Thoracic aorta (tissue), 2 donors: ENCODE measurements around the gene WSCD1. TPM values are rescaled to one million over a fixed set of nuclear protein-coding genes. Genes with fewer than 3 reads are reported as not detected.

ENCODE experiments used
- ATAC-seq: fragments of 150-250 bp; one replicate; pipeline ENCODE4 v1.8.0; 2017; ENCODE audit warnings: low read depth; ENCODE audit not compliant: insufficient number of reproducible peaks, low FRiP score
- DNase-seq: peaks from one replicate; pipeline ENCODE4 v3.0.0-alpha.2; 2020; ENCODE audit warnings: low spot score
- H3K27ac ChIP-seq, 2 donors: fragments of 200-600 bp; sonication (generic); 1 replicate in 1 of 2; 2 replicates in 1 of 2; pipeline ENCODE4 v1.5.1; 2016; ENCODE audit warnings: mild to moderate bottlenecking in 2 of 2, moderate library complexity in 2 of 2
- H3K27me3 ChIP-seq: fragments of 200-600 bp; sonication (generic); replicated peaks from 2 replicates; pipeline ENCODE4 v1.6.0; 2016; ENCODE audit warnings: mild to moderate bottlenecking; ENCODE audit not compliant: insufficient read depth
- H3K36me3 ChIP-seq: fragments of 200-600 bp; sonication (generic); one replicate; pipeline ENCODE4 v1.5.1; 2016
- H3K4me1 ChIP-seq, 2 donors: fragments of 200-600 bp; sonication (generic); 1 replicate in 1 of 2; 2 replicates in 1 of 2; pipeline versions ENCODE4 v1.5.1 to v1.6.0; 2016; ENCODE audit warnings: low read depth in 2 of 2, mild to moderate bottlenecking in 1 of 2; ENCODE audit not compliant: control insufficient read depth in 1 of 2
- H3K4me3 ChIP-seq: fragments of 200-600 bp; sonication (generic); 2 replicates; pipeline ENCODE4 v1.5.1; 2016; ENCODE audit warnings: mild to moderate bottlenecking
- H3K9me3 ChIP-seq: fragments of 200-600 bp; sonication (generic); 2 replicates; pipeline ENCODE4 v1.5.1; 2016
- total RNA-seq, 2 donors: library from RNA; depleted of rRNA; stranded (reverse); fragments of >200 nt; gene quantifications; one replicate each; pipeline versions ENCODE4 v1.1.0 to v1.2.3, GENCODE V29; 2016
- TF ChIP-seq, protein P1 (sequence below): fragments of 200-600 bp; sonication (generic); IDR thresholded peaks from one replicate; pipeline ENCODE4 v1.5.1; 2019; ENCODE audit warnings: antibody characterized with exemption

WSCD1 gene
- total RNA-seq, 2 donors from 2014 or later: 6.0 to 29.0 TPM

DNA sequence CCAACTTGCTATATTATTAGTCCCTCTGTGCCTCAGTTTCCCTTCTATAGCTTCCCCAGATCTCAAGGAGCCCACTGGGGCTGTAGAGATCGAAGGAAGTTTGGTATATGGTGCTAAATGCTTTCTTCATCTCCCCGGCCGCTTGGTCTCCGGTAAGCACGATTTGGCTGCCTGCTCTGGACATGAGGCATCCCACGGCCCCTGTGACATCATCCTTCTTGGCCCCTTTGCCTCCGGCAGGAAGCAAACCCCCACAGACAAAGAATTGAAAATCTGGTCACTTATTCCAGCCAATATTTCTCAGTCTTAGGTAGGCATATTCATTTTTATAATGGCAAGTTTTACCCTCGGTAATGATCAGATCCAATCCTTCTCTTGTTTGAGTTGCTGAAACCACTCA, 65.8 kb downstream of the WSCD1 start:
- H3K4me1 ChIP-seq: no peaks in the 10 kb centered on the region
- no peak for ATAC-seq
- no peak overlapping the region for H3K4me3 ChIP-seq
- no peak for DNase-seq
- H3K36me3 ChIP-seq: no peaks in the 10 kb centered on the region
- no peaks in the 10 kb centered on the region for H3K27me3 ChIP-seq
- no peaks in the 10 kb centered on the region for H3K9me3 ChIP-seq
- no peak overlapping the region for H3K27ac ChIP-seq
- TF ChIP-seq, protein P1, sequence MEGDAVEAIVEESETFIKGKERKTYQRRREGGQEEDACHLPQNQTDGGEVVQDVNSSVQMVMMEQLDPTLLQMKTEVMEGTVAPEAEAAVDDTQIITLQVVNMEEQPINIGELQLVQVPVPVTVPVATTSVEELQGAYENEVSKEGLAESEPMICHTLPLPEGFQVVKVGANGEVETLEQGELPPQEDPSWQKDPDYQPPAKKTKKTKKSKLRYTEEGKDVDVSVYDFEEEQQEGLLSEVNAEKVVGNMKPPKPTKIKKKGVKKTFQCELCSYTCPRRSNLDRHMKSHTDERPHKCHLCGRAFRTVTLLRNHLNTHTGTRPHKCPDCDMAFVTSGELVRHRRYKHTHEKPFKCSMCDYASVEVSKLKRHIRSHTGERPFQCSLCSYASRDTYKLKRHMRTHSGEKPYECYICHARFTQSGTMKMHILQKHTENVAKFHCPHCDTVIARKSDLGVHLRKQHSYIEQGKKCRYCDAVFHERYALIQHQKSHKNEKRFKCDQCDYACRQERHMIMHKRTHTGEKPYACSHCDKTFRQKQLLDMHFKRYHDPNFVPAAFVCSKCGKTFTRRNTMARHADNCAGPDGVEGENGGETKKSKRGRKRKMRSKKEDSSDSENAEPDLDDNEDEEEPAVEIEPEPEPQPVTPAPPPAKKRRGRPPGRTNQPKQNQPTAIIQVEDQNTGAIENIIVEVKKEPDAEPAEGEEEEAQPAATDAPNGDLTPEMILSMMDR: no peak

DNA sequence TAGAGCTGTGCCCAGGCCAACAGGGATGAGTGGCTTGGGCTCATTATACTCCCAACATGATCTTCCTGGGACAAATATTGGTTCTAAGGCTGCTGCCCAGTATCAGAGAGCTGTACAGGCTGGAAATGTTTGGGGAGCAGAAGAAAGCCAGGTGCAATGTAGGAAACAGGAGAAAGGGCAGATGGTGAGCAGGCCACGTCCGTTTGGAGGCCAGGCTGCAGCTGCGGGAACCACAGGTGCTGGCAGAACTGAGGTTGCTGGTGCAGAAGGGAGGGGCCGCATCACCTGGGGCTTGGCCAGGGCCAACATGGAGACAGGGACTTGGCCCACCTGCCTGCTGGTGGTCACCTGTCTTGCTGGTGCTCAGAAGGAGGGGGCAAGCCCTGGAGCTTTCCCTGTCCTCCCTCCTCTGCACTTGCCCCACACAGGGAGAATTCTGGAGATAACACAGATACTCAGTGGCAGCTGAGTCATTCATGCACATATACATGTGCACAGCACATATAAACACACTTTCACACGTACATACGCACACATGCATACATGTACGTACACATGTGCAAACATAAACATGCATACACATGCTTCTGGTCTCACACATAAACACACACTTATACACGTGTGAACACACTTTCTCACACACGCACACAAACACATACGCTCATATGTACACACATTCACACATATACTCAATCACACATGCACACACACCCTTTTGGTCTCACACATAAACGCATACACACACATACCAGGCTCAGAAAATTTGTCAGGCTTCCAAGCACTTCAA, 67.7 kb downstream of the WSCD1 start:
- ATAC-seq (no peak), DNase-seq (no peak)
- H3K9me3 ChIP-seq: no peaks in the 10 kb centered on the region
- TF ChIP-seq, protein P1: no peak
- H3K4me3 ChIP-seq: no peak overlapping the region
- no peaks in the 10 kb centered on the region for H3K27me3 ChIP-seq
- no peaks in the 10 kb centered on the region for H3K36me3 ChIP-seq
- no peak overlapping the region for H3K27ac ChIP-seq
- H3K4me1 ChIP-seq: no peaks in the 10 kb centered on the region

DNA sequence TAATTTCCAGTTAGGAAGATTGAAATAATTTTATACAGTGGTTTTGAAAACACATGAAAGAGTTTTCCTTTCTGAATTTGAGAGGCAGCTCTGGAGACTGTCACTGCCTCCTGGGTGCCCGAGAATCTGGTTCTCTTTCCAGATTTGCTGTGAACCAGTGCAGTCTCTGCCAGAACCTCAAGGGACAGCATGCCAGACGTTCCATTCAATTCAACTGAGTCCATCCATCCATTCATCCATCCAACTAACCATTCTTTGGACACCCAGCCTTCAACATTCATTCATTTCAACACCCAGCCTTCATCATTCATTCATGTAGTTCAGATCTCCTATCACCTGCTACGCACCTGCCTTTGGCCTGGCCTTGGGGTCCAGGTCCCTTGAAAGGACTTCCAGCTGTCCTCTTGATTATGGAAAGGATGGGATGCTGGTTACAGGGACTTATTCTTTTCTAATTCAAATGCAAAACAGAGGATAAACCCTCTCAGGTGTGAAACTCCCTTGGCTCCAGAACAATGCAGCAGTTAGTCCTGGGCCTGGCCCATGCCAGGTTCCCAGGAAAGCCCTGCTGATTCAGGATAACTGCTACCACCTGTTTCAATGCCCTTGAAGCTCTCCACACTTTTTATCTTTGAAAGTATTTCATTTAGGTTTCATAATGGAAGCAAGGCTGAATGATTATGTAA, 68.7 kb downstream of the WSCD1 start:
- no peak for DNase-seq
- Histone ChIP-seq H3K27ac (no peak overlapping the region), H3K4me3 (no peak overlapping the region), H3K4me1 (no peaks in the 10 kb centered on the region), H3K9me3 (no peaks in the 10 kb centered on the region), H3K27me3 (no peaks in the 10 kb centered on the region), H3K36me3 (no peaks in the 10 kb centered on the region)
- TF ChIP-seq, protein P1: no peak
- ATAC-seq: no peak

DNA sequence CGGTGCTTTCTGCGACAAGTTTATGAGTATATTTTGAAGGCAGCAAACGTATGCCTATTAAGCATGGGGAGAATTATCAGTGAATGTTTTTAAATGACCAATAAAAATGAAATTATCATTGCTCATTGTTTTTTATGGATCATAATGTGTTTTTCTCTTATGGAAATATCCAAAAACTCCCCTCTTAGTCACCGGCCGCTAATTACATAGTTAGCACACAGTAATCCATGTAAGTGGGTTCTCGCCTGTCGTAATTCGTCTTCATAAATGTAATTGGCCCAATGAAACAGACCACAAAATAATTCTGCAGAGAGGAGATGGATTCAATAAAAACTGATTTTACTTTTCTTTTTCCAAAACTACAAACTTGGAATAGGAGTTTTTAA, 69.3 kb downstream of the WSCD1 start:
- H3K9me3 ChIP-seq: no peaks in the 10 kb centered on the region

DNA sequence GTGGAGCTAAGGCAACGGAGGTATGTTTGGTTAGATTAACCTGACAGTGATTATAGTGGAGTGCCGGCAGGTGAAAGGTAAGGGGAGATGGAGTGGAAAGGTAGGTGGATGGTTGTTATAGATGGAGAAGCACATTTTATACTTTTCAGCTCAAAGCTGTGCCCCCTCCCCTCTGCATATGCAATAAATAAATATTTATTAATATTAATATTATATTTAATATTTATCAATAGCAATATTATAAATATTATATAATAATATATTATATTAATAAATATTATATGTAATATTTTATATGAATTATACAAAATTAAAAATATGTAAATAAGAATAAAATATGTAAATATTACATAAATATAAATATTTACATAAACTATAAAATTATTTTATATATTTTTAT, 70.0 kb downstream of the WSCD1 start:
- Histone ChIP-seq H3K4me3 (no peak overlapping the region), H3K4me1 (no peaks in the 10 kb centered on the region), H3K27ac (no peak overlapping the region), H3K27me3 (no peaks in the 10 kb centered on the region), H3K9me3 (no peaks in the 10 kb centered on the region), H3K36me3 (no peaks in the 10 kb centered on the region)
- no peak for ATAC-seq
- TF ChIP-seq, protein P1: no peak
- no peak for DNase-seq

More for the DNA sequence above, 69.3 kb downstream of the WSCD1 start:
- DNase-seq: no peak
- ATAC-seq: no peak
- H3K4me1 ChIP-seq: no peaks in the 10 kb centered on the region
- TF ChIP-seq, protein P1: no peak
- H3K27ac ChIP-seq: no peak overlapping the region
- no peaks in the 10 kb centered on the region for H3K27me3 ChIP-seq
- H3K4me3 ChIP-seq: no peak overlapping the region
- H3K36me3 ChIP-seq: no peaks in the 10 kb centered on the region
